ENCODE results near the gene LRG1.

The LRG1 gene

GRCh38 chr19:4586691-4587090 is 46.9 kb upstream of the LRG1 start:
- no peaks in the 10 kb centered on the region for H3K79me2 ChIP-seq (ENCODE audit: insufficient read depth, low read length)
- H3K27me3 ChIP-seq (ENCODE audit: low read length): no peaks in the 10 kb centered on the region
- H3K36me3 ChIP-seq (ENCODE audit: low read length): no peaks in the 10 kb centered on the region
- no peak overlapping the region for H3K27ac ChIP-seq (ENCODE audit: low read depth, low read length)
- no peaks in the 10 kb centered on the region for H3F3A ChIP-seq (ENCODE audit: insufficient read depth)
- no peak overlapping the region for H3K9ac ChIP-seq (ENCODE audit: low read length)
- no peaks in the 10 kb centered on the region for H3K9me2 ChIP-seq (replicated peaks; ENCODE audit: insufficient read depth, low read length)
- no peak overlapping the region for H2AFZ ChIP-seq (ENCODE audit: low read depth, low read length, severe bottlenecking)
- H3K4me3 ChIP-seq (ENCODE audit: insufficient read depth, low read length, poor library complexity, severe bottlenecking): no peak overlapping the region
- TF ChIP-seq, protein P1, sequence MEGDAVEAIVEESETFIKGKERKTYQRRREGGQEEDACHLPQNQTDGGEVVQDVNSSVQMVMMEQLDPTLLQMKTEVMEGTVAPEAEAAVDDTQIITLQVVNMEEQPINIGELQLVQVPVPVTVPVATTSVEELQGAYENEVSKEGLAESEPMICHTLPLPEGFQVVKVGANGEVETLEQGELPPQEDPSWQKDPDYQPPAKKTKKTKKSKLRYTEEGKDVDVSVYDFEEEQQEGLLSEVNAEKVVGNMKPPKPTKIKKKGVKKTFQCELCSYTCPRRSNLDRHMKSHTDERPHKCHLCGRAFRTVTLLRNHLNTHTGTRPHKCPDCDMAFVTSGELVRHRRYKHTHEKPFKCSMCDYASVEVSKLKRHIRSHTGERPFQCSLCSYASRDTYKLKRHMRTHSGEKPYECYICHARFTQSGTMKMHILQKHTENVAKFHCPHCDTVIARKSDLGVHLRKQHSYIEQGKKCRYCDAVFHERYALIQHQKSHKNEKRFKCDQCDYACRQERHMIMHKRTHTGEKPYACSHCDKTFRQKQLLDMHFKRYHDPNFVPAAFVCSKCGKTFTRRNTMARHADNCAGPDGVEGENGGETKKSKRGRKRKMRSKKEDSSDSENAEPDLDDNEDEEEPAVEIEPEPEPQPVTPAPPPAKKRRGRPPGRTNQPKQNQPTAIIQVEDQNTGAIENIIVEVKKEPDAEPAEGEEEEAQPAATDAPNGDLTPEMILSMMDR (IDR thresholded peaks at IDR 0.05; ENCODE audit: insufficient read depth, low read length, poor library complexity, severe bottlenecking): no peak
- no peaks in the 10 kb centered on the region for H3K9me3 ChIP-seq (ENCODE audit: insufficient read depth, low read length)
- H4K20me1 ChIP-seq (ENCODE audit: low read depth, low read length): no peaks in the 10 kb centered on the region
- H3K4me2 ChIP-seq (ENCODE audit: low read depth, low read length, poor library complexity, severe bottlenecking): no peak overlapping the region

- TF ChIP-seq, protein P1 (IDR thresholded peaks at IDR 0.05; ENCODE audit: insufficient read depth, low read length, poor library complexity, severe bottlenecking): no peak
- TF ChIP-seq EZH2phosphoT487 (conservative IDR thresholded peaks at IDR 0.05; ENCODE audit: low read length): no peak
- Histone ChIP-seq H4K20me1 (ENCODE audit: low read depth, low read length) (no peaks in the 10 kb centered on the region), H3K27me3 (ENCODE audit: low read length) (no peaks in the 10 kb centered on the region), H3K4me3 (ENCODE audit: insufficient read depth, low read length, poor library complexity, severe bottlenecking) (no peak overlapping the region), H3F3A (ENCODE audit: insufficient read depth) (no peaks in the 10 kb centered on the region), H3K9me2 (replicated peaks; ENCODE audit: insufficient read depth, low read length) (no peaks in the 10 kb centered on the region), H3K36me3 (ENCODE audit: low read length) (no peaks in the 10 kb centered on the region), H3K9me3 (ENCODE audit: insufficient read depth, low read length) (no peaks in the 10 kb centered on the region), H2AFZ (ENCODE audit: low read depth, low read length, severe bottlenecking) (no peak overlapping the region), H3K79me2 (ENCODE audit: insufficient read depth, low read length) (no peaks in the 10 kb centered on the region), H3K27ac (ENCODE audit: low read depth, low read length) (no peak overlapping the region), H3K9ac (ENCODE audit: low read length) (no peak overlapping the region), H3K4me2 (ENCODE audit: low read depth, low read length, poor library complexity, severe bottlenecking) (no peak overlapping the region)
Observed at GRCh38 chr19:4586245-4586644, 46.4 kb upstream of the LRG1 start.

- no peaks in the 10 kb centered on the region for H3K9me2 ChIP-seq (replicated peaks; ENCODE audit: insufficient read depth, low read length)
- no peak overlapping the region for H3K4me2 ChIP-seq (ENCODE audit: low read depth, low read length, poor library complexity, severe bottlenecking)
Observed at GRCh38 chr19:4585556-4585955, 45.7 kb upstream of the LRG1 start.

More at GRCh38 chr19:4585556-4585955, 45.7 kb upstream of the LRG1 start:
- no peak overlapping the region for H3K9ac ChIP-seq (ENCODE audit: low read length)
- H2AFZ ChIP-seq (ENCODE audit: low read depth, low read length, severe bottlenecking): no peak overlapping the region
- H3K9me3 ChIP-seq (ENCODE audit: insufficient read depth, low read length): no peaks in the 10 kb centered on the region
- no peak overlapping the region for H3K4me3 ChIP-seq (ENCODE audit: insufficient read depth, low read length, poor library complexity, severe bottlenecking)
- no peaks in the 10 kb centered on the region for H3K27me3 ChIP-seq (ENCODE audit: low read length)
- no peak overlapping the region for H3K27ac ChIP-seq (ENCODE audit: low read depth, low read length)
- no peaks in the 10 kb centered on the region for H4K20me1 ChIP-seq (ENCODE audit: low read depth, low read length)
- TF ChIP-seq EZH2phosphoT487 (conservative IDR thresholded peaks at IDR 0.05; ENCODE audit: low read length): no peak
- TF ChIP-seq, protein P1 (IDR thresholded peaks at IDR 0.05; ENCODE audit: insufficient read depth, low read length, poor library complexity, severe bottlenecking): no peak
- H3F3A ChIP-seq (ENCODE audit: insufficient read depth): no peaks in the 10 kb centered on the region
- no peaks in the 10 kb centered on the region for H3K79me2 ChIP-seq (ENCODE audit: insufficient read depth, low read length)
- no peaks in the 10 kb centered on the region for H3K36me3 ChIP-seq (ENCODE audit: low read length)
